GM18907 (cell line): ENCODE results near the gene MRPL49.
A peak's percentile ranks its signal among the peaks of the same experiment; 100 is the strongest.
"Not testable (repeated sequence)": the region's sequence is repeated elsewhere in the genome, so short reads cannot be mapped to it uniquely, and the experiment has no call there.

Experiments
- ATAC-seq: cut with Tn5 transposase; IDR thresholded peaks from one replicate; pipeline ENCODE4 v1.9.1; 2021; ENCODE audit warnings: mild to moderate bottlenecking, moderate library complexity; ENCODE audit not compliant: unreplicated experiment

MRPL49 gene

DNA sequence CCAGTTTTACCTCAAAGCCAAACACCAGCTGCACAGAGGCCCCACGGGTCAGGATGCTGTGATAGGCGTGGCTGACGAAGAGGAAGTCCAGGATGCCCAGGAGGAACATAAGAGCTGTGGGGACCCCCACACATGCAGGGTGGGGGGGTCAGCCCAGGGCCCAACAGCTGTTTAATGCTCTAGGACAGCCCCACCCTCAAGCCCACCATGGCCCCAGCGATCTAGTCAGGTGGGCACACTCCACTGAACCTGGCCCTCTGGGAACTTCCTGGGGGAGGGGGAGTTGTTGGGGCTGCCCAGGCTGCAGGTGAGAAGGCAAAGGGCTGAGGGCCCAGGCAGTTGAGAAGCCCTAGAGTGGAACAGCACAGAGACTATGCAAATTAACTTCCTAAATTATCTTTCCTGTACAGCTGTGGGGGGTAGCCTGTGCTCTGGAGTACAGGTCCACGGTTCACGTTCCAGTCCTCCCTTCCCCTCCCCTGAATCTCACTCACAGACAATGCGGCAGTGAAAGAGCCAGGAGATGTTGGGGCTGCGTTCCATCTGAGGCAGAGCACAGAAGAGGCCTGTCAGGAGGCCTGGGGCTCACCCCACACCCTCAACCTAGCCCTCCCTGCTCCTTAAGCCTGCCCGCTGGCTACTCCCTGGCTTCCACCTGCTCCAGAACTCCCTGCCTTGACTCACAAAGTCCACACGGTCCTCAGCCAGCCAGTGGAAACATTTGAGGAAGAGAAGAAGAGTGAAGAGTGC, 10.3 kb downstream of the MRPL49 start:
- ATAC-seq = peak; percentile 26

DNA sequence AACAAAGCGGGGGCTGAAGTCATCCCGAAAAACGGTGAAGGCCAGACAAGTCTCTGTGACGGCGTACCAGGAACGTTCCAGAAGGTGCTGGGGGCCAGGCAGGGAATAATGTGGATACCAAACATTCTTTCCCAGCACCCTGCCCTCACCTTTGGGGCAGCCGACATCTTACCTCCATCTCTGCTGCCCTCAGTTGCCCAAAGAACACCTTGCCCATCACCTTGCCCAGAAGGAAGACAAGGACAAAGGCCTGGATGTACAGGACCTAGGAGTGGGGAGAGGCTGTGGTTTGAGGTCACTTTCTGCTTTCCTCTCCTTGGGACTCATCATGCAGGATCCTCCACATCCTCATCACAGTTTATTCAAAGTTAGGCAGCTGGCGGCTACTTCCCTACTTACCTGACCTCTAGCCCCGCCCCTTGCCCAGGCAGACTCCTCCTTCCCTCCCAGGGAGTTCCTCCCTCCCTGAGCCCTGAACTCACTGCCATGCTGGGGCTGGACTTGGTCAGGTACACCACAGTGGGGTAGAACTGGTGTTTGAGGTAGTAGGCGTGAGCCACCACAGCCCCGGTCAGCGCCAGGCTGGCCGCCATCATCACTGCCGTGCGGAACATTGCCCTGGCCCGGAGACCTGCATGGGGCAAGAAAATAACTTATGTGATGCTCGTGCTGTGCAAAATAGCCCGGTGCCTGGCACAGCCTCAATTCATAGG, 11.0 kb downstream of the MRPL49 start:
- ATAC-seq = no peak

DNA sequence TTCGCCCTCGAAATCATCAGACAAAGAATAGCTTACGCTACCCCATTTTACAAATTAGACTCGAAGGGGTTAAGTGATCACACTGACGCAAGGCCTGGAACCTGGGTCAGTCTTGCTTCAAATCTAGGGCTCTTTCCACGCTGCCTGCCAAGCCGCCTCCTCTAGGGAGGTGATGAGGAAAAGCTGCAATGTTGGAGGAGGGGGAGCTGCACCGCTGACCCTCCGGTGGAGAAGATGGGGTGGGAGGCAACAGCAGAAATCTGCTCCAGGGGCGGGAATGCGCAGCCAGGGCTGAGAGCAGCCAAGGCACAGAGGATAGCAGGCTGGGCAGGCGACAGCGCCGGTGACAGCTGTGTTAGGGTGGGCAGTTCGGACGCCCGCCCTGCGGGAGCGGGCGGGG, 11.6 kb downstream of the MRPL49 start:
- ATAC-seq = peak; percentile 1

DNA sequence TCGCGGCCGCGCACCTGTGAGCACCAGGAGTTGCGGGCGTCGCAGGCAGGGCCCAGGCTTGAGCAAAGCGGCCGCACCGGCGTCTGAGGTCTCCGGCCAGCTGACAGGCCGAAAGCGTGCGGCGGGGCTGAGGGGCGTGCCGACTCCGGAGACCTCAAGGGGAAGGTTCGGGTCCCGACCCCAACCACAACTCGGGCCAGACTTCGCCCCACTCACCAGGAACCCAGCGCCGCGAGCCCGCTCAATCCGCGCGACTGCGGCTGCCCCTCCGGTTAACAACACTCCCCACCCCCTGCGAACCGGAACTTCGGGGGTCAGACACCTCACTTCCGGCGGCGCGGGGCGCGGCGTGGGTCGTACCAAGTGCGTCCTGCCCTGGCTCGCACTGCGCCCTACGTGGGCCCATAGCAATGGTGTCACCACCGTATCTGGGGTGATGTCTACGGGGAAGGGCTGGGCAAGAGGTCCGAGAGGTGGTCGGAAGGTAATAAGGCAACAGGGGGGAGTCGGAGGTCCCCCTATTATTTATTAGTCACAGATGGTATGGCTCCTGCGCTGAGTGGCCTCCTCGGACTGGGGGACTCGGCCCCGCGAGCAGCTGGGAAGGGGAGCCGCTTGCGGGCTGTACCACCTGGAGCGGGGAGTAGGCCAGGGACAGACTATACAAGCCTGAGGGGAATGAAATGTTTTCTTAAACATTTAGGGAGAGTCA, 12.3 kb downstream of the MRPL49 start, which contains the start of gene SYVN1:
TSS of gene SYVN1 (minus strand) at position 280 of the 712 bp plus-strand sequence. CDS start 918 bp downstream, outside the sequence.
- ATAC-seq = peak; percentile 62

DNA sequence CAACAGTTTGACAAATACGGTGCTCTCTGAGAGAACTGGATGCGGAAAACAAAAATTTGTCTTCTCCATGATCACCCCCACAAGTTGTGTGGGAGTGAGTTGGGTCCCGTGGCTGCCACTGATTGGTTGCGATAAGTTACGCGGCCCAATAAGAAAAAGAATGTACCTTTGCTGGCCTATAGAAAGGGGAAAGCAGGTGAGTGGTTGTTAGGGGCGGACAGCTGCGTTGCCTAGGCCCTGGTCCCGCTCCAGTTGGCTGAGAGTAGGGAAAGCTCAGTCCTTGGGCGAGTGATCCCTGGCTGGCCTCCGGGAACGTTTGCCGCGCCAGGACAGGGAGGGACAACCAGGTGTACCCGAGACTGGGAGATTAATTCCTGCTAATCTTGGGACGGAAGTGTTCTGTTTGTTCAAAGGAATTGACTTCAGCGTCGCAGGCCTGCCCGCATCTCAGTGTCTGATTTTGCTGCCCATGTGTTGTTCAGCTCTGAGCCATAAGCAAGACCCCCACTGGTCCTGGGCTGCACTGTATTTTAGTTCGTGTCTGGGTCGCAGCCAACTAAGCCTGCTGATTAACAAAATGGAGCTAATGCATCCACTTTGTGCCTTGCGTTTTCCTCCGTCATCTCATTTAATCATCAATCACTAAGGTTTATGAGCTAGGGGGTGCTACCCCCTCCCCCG, 13.0 kb downstream of the MRPL49 start:
- ATAC-seq = peak; percentile 70

DNA sequence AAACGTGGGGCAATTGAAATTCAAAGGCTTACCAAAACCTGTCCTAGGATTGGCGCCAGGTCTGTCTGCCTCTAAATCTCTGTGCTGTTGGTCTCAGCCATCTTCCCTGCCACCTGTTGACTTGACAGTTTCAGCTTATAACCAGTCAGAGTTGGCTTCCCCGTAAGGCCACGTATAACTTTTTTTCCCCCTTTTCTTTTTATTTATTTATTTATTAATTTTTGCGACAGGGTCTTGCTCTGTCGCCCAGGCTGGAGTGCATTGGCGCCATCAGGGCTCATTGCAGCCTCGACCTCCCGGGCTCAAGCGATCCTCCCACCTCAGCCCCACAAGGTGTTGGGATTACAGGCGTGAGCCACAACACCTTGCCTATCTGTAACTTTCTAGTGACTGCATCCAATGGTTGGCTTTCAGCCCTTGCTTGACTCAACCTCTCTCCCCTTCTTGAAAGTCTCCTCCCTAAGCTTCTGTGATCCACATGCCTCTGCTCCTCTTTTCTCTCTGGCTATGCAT, 13.6 kb downstream of the MRPL49 start:
- no peak for ATAC-seq

DNA sequence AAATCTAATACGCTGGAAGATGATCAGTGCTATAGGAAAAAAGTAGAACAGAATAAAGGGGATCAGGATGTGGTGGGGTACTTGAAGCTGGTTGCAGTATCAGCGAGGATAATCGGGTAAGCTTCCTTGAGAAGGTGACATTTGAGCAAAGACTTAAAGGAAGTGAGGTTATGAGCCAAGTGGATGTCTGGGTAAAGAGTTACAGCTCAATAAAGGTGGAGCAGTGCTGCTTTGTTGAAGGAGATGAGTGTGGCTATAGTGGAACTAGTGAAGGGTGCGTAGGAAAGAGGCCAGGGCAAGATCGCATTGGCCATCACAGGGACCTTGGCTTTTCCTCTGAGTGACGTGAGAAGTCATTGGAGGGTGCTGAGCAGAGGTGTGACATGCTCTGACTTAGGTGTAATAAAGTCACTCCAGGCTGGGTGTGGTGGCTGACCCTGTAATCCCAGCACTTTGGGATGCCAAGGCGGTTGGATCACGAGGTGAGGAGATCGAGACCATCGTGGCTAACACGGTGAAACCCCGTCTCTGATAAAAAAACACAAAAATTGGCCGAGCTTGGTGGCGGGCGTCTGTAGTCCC, 14.5 kb downstream of the MRPL49 start:
- no peak for ATAC-seq

DNA sequence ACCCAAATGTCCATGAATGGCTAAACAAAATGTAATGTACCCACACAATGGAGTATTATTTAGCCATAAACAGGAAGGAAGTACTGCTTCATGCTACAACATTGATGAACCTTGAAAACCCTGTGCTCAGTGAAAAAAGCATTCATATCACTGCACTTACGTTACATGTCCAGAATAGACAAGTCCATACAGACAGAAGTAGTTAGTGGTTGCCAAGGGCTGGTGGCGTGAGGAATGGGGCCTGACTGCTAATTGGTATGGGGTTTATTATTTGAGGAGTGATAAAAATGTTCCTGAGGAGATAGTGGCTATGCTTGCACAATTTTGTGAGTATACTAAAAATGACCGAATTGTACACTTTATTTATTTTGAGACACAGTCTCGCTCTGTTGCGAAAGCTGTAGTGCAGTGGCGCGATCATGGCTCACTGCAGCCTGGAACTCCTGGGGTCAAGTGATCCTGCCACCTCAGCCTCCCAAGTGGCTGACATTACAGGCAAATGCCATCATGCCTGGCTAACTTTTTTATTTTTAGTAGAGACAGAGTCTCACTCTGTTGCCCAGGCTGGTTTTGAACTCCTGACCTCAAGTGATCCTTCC, 19.9 kb downstream of the MRPL49 start:
- ATAC-seq = no peak

DNA sequence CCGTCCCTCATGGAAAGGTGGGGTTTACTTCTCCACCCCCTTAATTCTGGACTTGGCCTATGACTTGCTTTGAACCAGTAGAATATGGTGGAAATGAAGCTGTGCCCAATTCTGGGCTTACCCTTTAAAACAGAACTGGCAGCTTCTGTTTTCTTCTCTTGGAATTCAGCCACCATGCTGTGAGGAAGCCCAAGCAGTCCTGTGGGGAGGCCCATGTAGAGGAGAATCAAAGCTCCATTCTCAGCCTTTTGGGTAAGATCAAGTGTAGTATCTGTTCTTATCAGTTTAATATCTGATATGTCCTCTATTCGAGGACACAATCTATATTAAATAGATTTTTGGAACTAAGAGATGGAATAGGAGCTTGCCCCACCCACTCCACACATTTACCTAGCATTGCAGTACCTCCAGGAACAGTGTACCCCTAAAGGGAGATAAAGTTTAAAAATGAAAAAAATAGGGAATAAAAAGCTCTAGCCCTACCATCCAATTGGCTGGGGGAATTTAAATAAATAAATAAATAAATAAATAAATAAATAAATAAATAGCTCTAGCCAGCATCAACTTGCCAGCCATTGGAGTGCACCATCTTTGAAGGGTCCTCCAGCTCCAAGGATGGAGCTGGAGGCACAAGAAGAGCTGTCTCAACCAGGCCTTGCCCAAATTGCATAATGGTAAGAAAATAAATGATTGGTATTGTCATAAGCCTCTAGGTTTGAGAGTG, 25.4 kb downstream of the MRPL49 start:
- ATAC-seq = no peak

DNA sequence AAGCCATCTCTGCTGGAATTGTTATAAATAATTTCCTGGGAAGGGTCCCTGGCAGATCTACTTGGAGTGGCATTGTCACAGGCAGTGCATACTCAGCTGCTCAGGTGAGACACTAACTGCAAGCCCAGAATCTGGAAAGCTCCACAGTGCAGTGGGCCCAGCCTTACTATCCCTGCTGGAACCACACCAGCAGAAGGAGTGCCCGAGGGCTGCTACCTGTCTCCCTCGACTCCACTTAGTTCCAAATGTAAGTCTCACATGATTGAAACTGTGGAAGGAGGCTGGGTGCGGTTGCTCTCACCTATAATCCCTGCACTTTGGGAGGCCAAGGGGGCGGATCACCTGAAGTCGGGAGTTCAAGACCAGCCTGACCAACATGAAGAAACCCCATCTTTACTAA, 26.5 kb downstream of the MRPL49 start:
- ATAC-seq = no peak

DNA sequence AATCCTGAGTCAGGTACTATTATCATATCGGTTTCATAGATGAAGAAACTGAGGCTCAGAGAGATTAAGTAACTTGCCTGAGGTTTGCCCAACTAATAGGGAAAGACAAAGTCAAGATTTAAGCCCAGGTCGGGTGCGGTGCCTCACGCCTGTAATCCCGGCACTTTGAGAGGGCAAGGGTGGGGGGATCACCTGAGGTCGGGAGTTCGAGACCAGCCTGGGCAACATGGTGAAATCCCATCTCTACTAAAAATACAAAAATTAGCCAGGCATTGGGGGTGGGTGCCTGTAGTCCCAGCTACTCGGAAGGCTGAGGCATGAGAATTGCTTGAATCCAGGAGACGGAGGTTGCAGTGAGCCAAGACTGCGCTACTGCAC, 28.0 kb downstream of the MRPL49 start:
- not testable (repeated sequence) for ATAC-seq

DNA sequence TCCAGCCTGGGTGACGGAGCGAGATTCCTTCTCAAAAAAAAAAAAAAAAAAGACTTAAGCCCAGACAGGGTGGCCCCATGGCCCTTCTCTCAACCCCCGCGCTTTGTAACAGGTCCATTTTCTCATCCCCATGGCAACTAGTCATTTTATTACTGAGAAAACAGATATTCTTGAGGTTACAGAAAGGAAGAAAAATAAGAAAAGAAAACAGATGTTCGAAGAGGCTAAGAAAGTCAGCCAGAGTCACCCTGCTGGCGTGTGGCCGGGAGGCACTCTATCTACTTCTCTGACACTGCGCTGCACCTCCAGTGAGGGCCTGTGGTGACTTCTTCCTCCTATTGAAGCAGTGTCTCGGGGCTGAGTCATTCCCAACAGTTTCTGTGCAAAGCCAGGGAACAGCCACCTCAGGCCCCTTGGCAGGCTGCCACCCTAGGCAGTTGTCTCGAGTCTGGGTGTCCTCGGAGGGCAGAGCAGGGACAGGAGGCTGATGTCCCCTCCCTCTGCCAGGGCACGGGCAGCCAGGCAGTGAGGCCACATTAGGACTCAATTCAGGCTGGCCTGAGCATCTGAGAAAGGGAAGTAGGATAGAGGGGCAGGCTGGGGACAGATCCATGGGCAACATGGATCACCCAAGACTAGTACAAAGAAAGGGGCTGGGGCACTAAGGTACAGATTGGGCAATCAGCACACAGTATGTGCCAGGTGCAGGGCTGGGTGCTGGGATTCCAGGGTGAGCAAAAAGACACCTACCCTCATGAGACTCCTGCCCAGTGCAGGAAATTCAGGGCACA, 28.6 kb downstream of the MRPL49 start:
- ATAC-seq = no peak

DNA sequence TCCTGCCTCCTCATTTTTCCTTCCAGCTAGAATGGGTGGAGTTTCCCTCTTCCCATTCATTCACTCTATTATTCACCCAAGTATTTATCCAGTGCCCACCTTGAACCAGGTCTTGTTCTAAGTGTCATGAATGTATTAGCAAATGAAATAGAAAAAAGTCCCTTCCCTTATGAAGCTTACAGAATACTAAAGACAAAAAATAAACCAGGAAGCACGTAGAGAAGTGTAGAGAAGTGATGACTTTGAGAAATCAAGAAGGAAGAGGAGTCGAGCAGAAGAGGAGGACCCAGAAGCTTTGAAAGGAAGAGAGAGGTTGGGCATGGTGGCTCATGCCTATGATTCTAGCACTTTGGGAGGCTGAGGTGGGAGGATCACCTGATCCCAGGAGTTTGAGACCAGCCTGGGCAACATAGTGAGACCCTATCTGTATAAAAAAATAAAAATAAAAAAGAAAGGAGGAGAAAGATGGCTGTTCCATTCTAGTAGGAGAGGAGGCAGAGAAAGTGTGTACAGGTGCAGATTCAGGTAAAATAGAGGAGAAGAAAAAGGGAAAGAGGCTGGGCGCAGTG, 29.3 kb downstream of the MRPL49 start:
- no peak for ATAC-seq

DNA sequence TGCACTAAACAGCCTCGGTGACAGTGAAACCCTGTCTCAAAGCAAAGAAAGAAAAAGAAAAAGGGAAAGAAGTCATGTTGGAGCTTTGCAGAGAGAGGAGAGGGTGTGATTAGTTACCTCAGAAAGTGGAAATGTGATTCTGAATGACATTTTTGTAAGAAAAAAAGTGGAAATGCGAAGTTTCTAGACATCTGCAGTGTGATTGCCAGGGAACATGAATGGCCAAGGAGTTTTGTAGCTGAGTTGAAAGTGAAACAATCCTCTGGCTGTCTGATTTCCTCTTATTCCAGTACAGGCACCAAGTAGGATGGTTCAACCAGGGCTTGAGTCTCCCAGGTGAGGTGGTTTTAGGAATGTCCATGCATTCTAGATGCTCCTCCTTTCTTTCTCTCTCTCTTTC, 30.0 kb downstream of the MRPL49 start:
- ATAC-seq = no peak

DNA sequence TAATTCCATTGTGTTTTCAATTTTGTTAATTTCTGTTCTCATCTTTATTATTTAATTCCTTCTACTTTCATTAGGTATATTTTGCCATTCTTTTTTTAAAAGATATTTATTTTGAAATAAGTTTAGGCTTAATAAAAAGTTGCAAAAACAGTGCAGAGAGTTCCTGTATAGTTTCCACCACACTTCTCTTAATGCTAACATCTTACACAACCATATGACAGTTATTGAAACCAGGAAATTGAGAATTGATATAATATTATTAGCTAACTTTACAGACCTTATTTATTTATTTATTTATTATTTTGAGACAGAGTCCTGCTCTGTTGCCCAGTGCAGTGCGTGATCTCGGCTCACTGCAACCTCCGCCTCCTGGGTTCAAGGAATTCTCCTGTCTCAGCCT, 34.1 kb downstream of the MRPL49 start:
- ATAC-seq = no peak

DNA sequence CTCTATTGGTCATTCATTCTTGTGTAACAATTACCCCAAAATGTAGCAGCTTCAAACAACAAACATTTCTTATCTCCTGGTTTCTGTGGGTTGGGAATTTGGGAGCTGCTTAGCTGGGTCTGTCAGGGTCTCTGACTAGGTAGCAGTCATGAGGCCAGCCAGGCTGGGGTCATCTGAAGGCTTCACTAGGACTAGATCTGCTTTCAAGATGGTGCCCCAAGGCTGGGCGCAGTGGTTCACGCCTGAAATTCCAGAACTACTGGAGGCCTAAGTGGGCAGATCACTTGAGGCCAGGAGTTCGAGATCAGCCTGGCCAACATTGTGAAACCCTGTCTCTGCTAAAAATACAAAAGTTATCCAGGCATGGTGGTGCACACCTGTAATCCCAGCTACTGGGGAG, 34.8 kb downstream of the MRPL49 start:
- ATAC-seq = no peak

DNA sequence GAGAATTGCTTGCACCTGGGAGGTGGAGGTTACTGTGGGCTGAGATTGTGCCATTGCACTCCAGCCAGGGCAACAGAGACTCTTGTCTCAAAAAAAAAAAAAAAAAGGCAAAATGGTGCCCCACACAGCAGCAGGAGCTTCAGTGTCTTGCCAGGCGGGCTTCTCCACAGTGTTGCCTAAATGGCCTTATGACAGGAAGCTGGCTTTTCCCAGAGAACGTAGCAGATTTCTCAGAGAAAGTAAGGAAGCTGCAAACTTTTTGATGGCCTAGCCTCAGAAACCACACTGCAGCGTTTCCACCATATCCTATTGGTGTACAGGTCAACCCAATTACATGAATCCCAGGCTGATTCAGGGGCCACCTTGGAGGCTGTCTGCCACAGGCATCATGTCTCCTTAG, 35.2 kb downstream of the MRPL49 start:
- no peak for ATAC-seq

DNA sequence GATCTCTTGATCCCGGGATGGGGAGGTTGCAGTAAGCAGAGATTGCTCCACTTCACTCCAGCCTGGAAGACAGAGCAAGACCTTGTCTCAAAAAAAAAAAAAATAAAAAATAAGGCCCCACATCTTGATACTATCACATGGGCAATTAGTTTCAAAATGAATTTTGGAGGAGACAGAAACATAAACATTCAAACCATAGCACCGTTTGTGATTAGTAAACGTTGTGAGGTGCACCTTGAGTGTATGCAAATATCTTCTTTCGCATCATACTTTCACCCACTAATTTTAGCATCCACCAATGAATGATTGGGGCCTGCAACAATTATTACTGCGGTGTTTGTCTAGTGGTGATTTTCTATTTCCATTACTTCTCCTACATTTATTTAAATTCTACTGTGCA, 36.9 kb downstream of the MRPL49 start:
- peak; percentile 49 for ATAC-seq
